Hepatocyte (in vitro differentiated cells): Measurements from ENCODE around the gene CHD1.

Source experiments
- CTCF ChIP-seq: fragments of 200-600 bp; sonication (generic); IDR thresholded peaks from 2 replicates; pipeline ENCODE4 v1.5.1; 2016; ENCODE audit warnings: antibody characterized with exemption, mild to moderate bottlenecking; ENCODE audit not compliant: poor library complexity
- EZH2 ChIP-seq: fragments of 200-600 bp; sonication (generic); IDR thresholded peaks from 2 replicates; pipeline ENCODE4 v1.6.1; 2016; ENCODE audit warnings: antibody characterized with exemption, mild to moderate bottlenecking, borderline replicate concordance
- EZH2phosphoT487 ChIP-seq: fragments of 200-600 bp; sonication (generic); IDR thresholded peaks from one replicate; pipeline ENCODE4 v1.6.1; 2018; ENCODE audit warnings: antibody characterized with exemption, mild to moderate bottlenecking, low read depth, moderate library complexity; ENCODE audit not compliant: unreplicated experiment, severe bottlenecking

- no peak for TF ChIP-seq CTCF
- TF ChIP-seq EZH2: no peak
- TF ChIP-seq EZH2phosphoT487: no peak
These were observed 39.3 kb upstream of the CHD1 start for GRCh38 chr5:98968056-98968564.
